ENCODE results near the gene PRC1. TPM values are rescaled to one million over a fixed set of nuclear protein-coding genes. Genes with fewer than 3 reads are reported as not detected.

PRC1 gene
- polyA plus RNA-seq, 1 donor (not counting 4 experiments of a cell fraction or from before 2014, with no cell fraction given): 105 TPM

GRCh38 chr15:90918034-90918788, 76.1 kb downstream of the PRC1 start:
- H3K9me3 ChIP-seq (ENCODE audit: control insufficient read depth, low read depth, low read length): no peaks in the 10 kb centered on the region
- TF ChIP-seq CTCF (optimal IDR thresholded peaks at IDR 0.05 in 1 of 3, IDR thresholded peaks at IDR 0.05 in 1 of 3, conservative IDR thresholded peaks at IDR 0.05 in 1 of 3; ENCODE audit: extremely low read depth in 1 of 3, insufficient read depth in 2 of 3, low read length in 3 of 3): no peak
- TF ChIP-seq EZH2 (IDR thresholded peaks at IDR 0.05; ENCODE audit: low read length): no peak
- no peaks in the 10 kb centered on the region for H4K20me1 ChIP-seq (ENCODE audit: control insufficient read depth, extremely low read depth, insufficient read depth, low read length)
- dilution Hi-C loops (cut with MboI; ENCODE audit: extremely low pct_ligation_motif_present, low sequenced_read_pairs): no loop called here
- FAIRE-seq (no peak), DNase-seq (ENCODE audit: low read depth, low spot score) (no peak)
- no peak overlapping the region for H3K4me2 ChIP-seq (ENCODE audit: control insufficient read depth, extremely low read depth, insufficient read depth, low read depth, low read length)
- H3K4me1 ChIP-seq (ENCODE audit: control insufficient read depth, extremely low read depth, insufficient read depth, low read length): no peaks in the 10 kb centered on the region
- H3K27me3 ChIP-seq (ENCODE audit: control insufficient read depth, extremely low read depth, insufficient read depth, low read length): no peaks in the 10 kb centered on the region
- H3K36me3 ChIP-seq (ENCODE audit: control insufficient read depth in 2 of 2, extremely low read depth in 1 of 2, insufficient read depth in 2 of 2, low read length in 2 of 2): peaks cover 13% of the 10 kb centered on the region in 2 experiments
- no peaks in the 10 kb centered on the region for H3K79me2 ChIP-seq (ENCODE audit: control insufficient read depth, insufficient read depth, low read length)
- H3K9me1 ChIP-seq (ENCODE audit: control insufficient read depth, extremely low read depth, insufficient read depth, low read length): no peaks in the 10 kb centered on the region
- no peak overlapping the region for H3K4me3 ChIP-seq (ENCODE audit: control insufficient read depth in 2 of 3, extremely low read depth in 1 of 3, insufficient read depth in 2 of 3, low read depth in 1 of 3, low read length in 3 of 3)
- H3K27ac ChIP-seq (ENCODE audit: control insufficient read depth, insufficient read depth, low read length): no peak overlapping the region
- H3K9ac ChIP-seq (ENCODE audit: control insufficient read depth, extremely low read depth, insufficient read depth, low read length): no peak overlapping the region
- no peak overlapping the region for H2AFZ ChIP-seq (ENCODE audit: control insufficient read depth, low read length)

- Histone ChIP-seq H3K4me3 (ENCODE audit: control insufficient read depth in 2 of 3, extremely low read depth in 1 of 3, insufficient read depth in 2 of 3, low read depth in 1 of 3, low read length in 3 of 3) (no peak overlapping the region), H3K4me2 (ENCODE audit: control insufficient read depth, extremely low read depth, insufficient read depth, low read depth, low read length) (no peak overlapping the region), H3K27me3 (ENCODE audit: control insufficient read depth, extremely low read depth, insufficient read depth, low read length) (no peaks in the 10 kb centered on the region), H3K36me3 (ENCODE audit: control insufficient read depth in 2 of 2, extremely low read depth in 1 of 2, insufficient read depth in 2 of 2, low read length in 2 of 2) (peaks cover 16 to 18% of the 10 kb centered on the region in 2 experiments), H3K79me2 (ENCODE audit: control insufficient read depth, insufficient read depth, low read length) (no peaks in the 10 kb centered on the region), H3K9me1 (ENCODE audit: control insufficient read depth, extremely low read depth, insufficient read depth, low read length) (no peaks in the 10 kb centered on the region), H3K27ac (ENCODE audit: control insufficient read depth, insufficient read depth, low read length) (no peak overlapping the region), H4K20me1 (ENCODE audit: control insufficient read depth, extremely low read depth, insufficient read depth, low read length) (no peaks in the 10 kb centered on the region), H3K9me3 (ENCODE audit: control insufficient read depth, low read depth, low read length) (no peaks in the 10 kb centered on the region), H2AFZ (ENCODE audit: control insufficient read depth, low read length) (no peak overlapping the region), H3K9ac (ENCODE audit: control insufficient read depth, extremely low read depth, insufficient read depth, low read length) (no peak overlapping the region), H3K4me1 (ENCODE audit: control insufficient read depth, extremely low read depth, insufficient read depth, low read length) (no peaks in the 10 kb centered on the region)
- dilution Hi-C loops (cut with MboI; ENCODE audit: extremely low pct_ligation_motif_present, low sequenced_read_pairs): no loop called here
- FAIRE-seq (no peak), DNase-seq (ENCODE audit: low read depth, low spot score) (no peak)
- TF ChIP-seq CTCF (optimal IDR thresholded peaks at IDR 0.05 in 1 of 3, IDR thresholded peaks at IDR 0.05 in 1 of 3, conservative IDR thresholded peaks at IDR 0.05 in 1 of 3; ENCODE audit: extremely low read depth in 1 of 3, insufficient read depth in 2 of 3, low read length in 3 of 3) (no peak), EZH2 (IDR thresholded peaks at IDR 0.05; ENCODE audit: low read length) (no peak)
Observed at GRCh38 chr15:90917569-90917968, 76.8 kb downstream of the PRC1 start.
